NT2/D1 (cell line): ENCODE measurements around the gene RNF111.

Source experiments
- SUZ12 ChIP-seq: IDR thresholded peaks from 2 replicates; pipeline ENCODE4 v1.6.1; 2011; ENCODE audit not compliant: insufficient read length, insufficient read depth; ENCODE audit errors: extremely low read depth
- ZNF274 ChIP-seq: IDR thresholded peaks from 2 replicates; pipeline ENCODE4 v1.6.1; 2011; ENCODE audit warnings: mild to moderate bottlenecking, low read depth, low read length

DNA sequence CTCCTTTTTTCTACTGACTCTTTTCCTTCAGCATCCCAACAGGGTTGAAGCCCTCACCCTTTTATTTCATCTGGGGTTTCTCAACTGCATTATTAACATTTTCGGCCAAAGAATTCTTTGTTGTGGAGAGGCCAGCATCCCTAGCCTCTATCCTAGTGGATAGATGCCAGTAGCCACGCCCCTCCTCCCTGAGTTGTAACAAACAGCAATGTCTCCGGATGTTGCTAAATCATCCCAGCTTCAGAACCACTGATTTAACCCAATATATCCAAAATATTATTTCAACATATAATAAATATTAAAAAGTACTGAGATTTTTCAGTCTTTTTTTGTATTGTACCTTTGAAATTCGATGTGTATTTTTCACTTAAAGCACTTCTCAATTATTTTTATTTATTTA, 2.0 kb upstream of the RNF111 start:
- TF ChIP-seq SUZ12 (no peak), ZNF274 (no peak)
